GM21515 (cell line): Measurements from ENCODE around the gene SFTPA2.
"Not testable (repeated sequence)": the region's sequence is repeated elsewhere in the genome, so short reads cannot be mapped to it uniquely, and the experiment has no call there.

Experiments used
- ATAC-seq: cut with Tn5 transposase; IDR thresholded peaks from one replicate; pipeline ENCODE4 v1.9.1; 2021; ENCODE audit not compliant: unreplicated experiment

SFTPA2 gene

GRCh38 chr10:79561257-79561656, 1.1 kb upstream of the SFTPA2 start:
- no peak for ATAC-seq

- ATAC-seq = no peak
Observed at GRCh38 chr10:79559726-79560125, 481 bp downstream of the SFTPA2 start.

- ATAC-seq = not testable (repeated sequence)
Observed at GRCh38 chr10:79556961-79557360, 3.2 kb downstream of the SFTPA2 start.

GRCh38 chr10:79555354-79556309, 4.6 kb downstream of the SFTPA2 start:
- no peak for ATAC-seq

- no peak for ATAC-seq
Observed at GRCh38 chr10:79552143-79552542, 8.1 kb downstream of the SFTPA2 start.

- no peak for ATAC-seq
Observed at GRCh38 chr10:79547973-79548372, 12.2 kb downstream of the SFTPA2 start.

GRCh38 chr10:79547128-79547527, 13.1 kb downstream of the SFTPA2 start:
- ATAC-seq = not testable (repeated sequence)

GRCh38 chr10:79544926-79545659, 15.1 kb downstream of the SFTPA2 start:
- not testable (repeated sequence) for ATAC-seq

GRCh38 chr10:79544408-79544807, 15.8 kb downstream of the SFTPA2 start:
- not testable (repeated sequence) for ATAC-seq

GRCh38 chr10:79542626-79543025, 17.6 kb downstream of the SFTPA2 start:
- no peak for ATAC-seq

- peak; percentile 85 for ATAC-seq
Observed at GRCh38 chr10:79540930-79541329, 19.3 kb downstream of the SFTPA2 start.

GRCh38 chr10:79538311-79538710, 21.9 kb downstream of the SFTPA2 start:
- not testable (repeated sequence) for ATAC-seq

- ATAC-seq = not testable (repeated sequence)
Observed at GRCh38 chr10:79533903-79534175, 26.4 kb downstream of the SFTPA2 start.

GRCh38 chr10:79533142-79533902, 26.9 kb downstream of the SFTPA2 start:
- ATAC-seq = not testable (repeated sequence)

- ATAC-seq = not testable (repeated sequence)
Observed at GRCh38 chr10:79528261-79528660, 31.9 kb downstream of the SFTPA2 start.

- peak; percentile 76 for ATAC-seq
Observed at GRCh38 chr10:79525049-79525710, 35.0 kb downstream of the SFTPA2 start.

GRCh38 chr10:79523157-79523853, 36.9 kb downstream of the SFTPA2 start:
- ATAC-seq = not testable (repeated sequence)

GRCh38 chr10:79522464-79522863, 37.7 kb downstream of the SFTPA2 start:
- not testable (repeated sequence) for ATAC-seq

GRCh38 chr10:79521751-79522150, 38.5 kb downstream of the SFTPA2 start:
- not testable (repeated sequence) for ATAC-seq

- ATAC-seq = not testable (repeated sequence)
Observed at GRCh38 chr10:79517567-79517966, 42.6 kb downstream of the SFTPA2 start.
